Raji (cell line): ENCODE results near the gene MVB12B.

Experiments used
- POLR2A ChIP-seq: IDR thresholded peaks from 2 replicates; pipeline ENCODE4 v1.6.1; 2011; ENCODE audit warnings: low read depth, low read length, control low read depth; ENCODE audit not compliant: insufficient read depth

The MVB12B gene

GRCh38 chr9:126424511-126424910 lies 97.9 kb downstream of the MVB12B start:
- no peak for TF ChIP-seq POLR2A

GRCh38 chr9:126428534-126429175 lies 102.0 kb downstream of the MVB12B start:
- TF ChIP-seq POLR2A = no peak

DNA sequence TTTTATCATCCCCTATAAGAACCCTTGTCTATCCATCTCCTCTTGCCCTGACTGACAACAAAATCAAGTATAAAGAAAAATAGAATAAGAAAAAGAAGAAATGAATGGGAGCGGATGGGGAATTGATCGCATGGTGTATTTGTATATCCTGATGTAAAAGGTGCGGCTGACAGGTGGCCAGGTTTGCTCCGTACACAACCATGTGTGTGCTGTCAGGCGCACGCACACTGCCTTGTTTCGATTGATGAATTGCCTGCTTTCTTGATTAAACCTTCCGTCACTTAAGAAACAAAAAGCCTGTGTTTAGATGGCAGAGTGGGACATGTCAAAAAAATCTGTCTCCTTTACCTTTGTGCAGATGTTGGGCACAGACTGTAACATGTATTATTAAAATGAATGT lies 102.6 kb downstream of the MVB12B start:
- TF ChIP-seq POLR2A = no peak

- no peak for TF ChIP-seq POLR2A
Observed at GRCh38 chr9:126430124-126430523, 103.5 kb downstream of the MVB12B start.

DNA sequence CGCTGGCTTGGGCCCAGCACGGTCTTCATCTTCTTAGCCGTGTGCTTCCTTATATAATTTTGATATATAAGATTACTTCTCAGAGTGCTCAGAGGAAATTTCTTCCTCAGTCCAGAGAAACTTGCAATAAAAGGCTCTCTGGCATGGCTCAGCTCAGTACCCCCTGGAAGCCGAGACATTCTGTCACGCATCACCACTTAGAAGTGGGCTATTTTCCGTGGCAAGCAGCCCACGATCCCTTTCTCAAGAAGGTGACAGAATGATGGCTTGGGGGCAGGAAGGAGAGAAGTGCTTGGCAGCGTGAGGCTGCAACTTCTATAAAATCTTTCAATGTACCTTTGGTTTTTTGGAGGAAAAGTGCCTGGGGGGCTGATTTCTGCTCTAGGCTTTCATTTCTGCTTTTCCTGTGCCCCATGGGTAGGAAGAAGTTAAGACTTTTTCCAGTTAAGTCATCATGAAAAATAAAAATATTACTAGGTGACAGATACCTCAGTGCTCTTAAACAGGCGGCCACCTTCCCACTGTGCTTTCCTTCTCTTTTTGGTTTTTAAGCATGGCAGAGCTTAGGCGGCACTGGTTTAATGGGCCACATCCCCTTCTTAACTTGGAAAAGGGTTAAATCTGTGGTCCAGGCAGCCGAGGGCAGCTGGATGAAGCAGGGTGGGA lies 104.6 kb downstream of the MVB12B start:
- TF ChIP-seq POLR2A = no peak

DNA sequence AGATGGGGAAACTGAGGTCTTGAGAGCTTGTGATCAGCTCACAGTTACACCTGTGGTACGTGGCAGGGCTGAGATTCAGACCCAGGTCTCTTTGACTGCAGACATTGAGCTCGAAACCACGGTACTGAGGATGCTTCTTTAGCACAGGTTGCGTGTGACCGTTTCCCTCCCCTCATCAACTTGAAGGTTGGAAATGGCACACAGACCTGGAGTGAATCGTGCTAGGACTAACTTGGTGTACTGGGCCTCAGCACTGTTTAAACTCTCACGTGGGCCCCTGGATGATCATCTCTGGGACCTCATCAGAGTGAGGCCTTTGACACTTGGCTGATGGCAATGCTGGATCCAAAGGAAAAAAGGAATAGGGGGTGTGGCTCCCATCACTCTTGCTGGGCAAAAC lies 106.0 kb downstream of the MVB12B start:
- no peak for TF ChIP-seq POLR2A

DNA sequence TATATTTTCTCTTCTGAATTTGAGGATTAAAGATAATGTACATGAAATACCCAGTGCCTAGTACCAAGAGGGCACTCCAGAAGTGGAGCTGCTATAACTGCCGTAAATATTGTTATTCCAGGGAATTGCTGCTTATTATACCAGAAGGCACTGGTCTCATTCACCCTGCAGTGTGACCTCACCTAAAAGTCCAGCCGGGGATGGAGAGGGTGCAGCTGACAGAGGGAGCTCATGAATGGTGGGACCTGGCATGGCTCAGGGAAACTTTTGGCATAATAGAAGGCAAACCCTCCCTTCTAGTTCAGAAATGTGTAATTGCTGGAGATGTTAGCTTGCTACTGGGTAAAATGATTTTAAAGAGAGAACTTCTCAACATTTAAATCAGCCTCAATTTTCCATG lies 108.5 kb downstream of the MVB12B start:
- no peak for TF ChIP-seq POLR2A

DNA sequence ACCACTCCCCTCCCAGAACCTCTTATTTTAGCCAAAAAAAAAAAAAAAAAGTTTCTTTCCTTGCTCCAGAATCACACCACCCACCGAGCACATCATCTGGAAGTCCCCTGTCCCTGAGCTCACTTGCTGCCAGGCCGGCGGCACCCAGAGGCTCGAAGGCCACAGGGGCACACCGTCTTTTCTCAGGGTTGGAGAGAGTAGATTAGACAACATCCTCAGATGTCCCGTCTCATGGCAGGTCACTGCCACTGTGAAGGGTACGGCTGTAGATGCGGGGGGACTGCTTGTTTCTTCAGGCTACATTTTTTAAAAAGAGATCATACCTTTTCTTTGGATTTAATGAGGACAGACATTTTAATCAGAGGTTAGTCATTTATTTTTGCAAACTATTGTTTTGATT lies 109.0 kb downstream of the MVB12B start:
- TF ChIP-seq POLR2A = no peak

DNA sequence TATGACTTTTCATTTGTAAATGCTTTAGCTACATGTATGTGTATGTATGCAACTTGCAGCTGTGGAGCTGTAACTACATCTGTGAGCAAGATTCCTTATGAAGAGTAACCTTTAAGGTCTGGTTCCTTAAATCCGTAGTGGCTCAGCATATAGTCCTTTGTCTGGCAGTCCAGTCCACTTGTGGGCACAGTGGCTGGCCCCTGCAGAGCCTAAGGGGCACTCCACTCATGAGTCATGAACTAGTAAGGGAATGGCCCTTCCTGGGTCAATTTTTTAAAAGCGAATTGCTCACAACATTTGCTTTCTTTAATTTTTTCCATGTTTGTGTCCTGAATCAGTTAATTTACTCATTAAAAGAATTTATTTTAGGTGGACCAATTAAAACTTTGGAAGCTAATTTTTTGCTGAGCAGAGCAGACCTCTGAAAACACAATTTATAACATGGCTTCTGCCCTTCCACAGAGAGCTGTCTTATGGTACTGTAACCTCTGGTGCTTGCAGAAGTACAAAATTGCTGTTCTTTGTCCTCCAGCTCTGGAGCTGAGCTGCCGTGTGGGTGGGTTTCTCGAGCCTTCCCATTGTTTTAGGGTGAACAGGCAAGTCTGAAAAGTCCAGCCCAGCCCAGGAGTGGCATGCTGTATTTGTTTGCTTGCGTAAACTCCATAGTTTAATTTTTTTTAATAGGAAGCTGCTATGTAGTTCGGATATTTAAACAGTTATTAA lies 110.1 kb downstream of the MVB12B start:
- TF ChIP-seq POLR2A = no peak

GRCh38 chr9:126437268-126437666 lies 110.6 kb downstream of the MVB12B start:
- no peak for TF ChIP-seq POLR2A

DNA sequence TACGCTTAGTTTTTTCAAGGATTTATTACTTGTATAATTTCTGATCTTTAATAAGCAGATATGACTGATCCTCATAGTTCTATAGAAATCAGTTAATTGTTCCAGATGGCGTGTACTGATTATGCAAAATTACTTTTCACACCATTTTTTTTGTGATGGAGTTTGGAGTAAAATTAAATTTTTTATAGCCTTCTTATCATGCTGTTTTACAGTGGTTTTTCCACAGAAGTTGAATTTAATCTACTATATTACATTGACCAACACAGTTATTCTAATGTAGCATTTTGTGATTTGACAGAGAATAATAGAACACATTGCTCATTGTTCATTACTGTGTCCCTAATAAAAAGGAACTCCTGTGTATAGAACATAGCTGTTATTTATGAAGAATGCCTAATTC lies 111.1 kb downstream of the MVB12B start:
- no peak for TF ChIP-seq POLR2A

- TF ChIP-seq POLR2A = no peak
Observed at GRCh38 chr9:126438741-126439401, 112.2 kb downstream of the MVB12B start.

DNA sequence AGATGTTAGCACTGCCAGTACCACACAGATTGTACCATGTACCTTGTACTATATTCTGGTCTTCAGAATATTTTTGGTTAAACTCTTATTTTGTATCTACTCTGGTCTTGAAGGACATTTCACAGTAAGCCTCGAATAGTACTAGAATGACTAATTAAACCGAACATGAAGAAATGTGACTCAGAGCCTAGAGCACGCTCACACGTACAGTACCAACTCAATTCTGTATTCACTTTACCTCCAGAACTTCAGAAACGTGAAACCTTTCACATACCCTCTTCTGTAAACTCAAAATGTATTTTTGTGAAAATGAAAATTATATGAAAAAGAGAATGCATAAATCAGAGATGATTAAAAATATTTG lies 112.8 kb downstream of the MVB12B start:
- no peak for TF ChIP-seq POLR2A

- no peak for TF ChIP-seq POLR2A
Observed at GRCh38 chr9:126439883-126440653, 113.4 kb downstream of the MVB12B start.

DNA sequence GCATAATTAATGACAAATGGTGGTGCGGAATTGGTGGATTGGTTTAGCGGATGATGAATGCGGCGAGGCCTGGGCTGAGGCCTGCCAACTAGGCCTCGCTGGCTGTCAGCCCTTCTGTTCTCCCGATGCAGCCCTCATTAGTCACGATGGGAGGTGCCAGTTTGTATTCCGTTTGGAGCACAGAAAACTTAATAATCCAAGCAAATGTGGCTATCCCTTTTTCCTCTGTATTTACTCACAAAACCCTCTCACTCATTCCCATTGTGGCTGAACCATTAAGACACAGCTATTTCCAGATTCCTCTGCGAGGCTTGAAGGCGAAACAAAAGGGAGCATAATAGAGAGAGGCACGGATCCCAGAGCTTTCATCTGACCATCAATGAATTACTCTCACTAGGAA lies 114.3 kb downstream of the MVB12B start:
- no peak for TF ChIP-seq POLR2A

- no peak for TF ChIP-seq POLR2A
Observed at GRCh38 chr9:126442636-126443035, 116.0 kb downstream of the MVB12B start.

GRCh38 chr9:126443144-126443543 lies 116.5 kb downstream of the MVB12B start:
- TF ChIP-seq POLR2A = no peak
